HG03354 (cell line): ENCODE measurements around the gene PLPPR1.
A peak's percentile ranks its signal among the peaks of the same experiment; 100 is the strongest.

Experiments used
- ATAC-seq: cut with Tn5 transposase; IDR thresholded peaks from one replicate; pipeline ENCODE4 v1.9.1; 2021; ENCODE audit warnings: mild to moderate bottlenecking; ENCODE audit not compliant: unreplicated experiment, poor library complexity, severe bottlenecking

The PLPPR1 gene

DNA sequence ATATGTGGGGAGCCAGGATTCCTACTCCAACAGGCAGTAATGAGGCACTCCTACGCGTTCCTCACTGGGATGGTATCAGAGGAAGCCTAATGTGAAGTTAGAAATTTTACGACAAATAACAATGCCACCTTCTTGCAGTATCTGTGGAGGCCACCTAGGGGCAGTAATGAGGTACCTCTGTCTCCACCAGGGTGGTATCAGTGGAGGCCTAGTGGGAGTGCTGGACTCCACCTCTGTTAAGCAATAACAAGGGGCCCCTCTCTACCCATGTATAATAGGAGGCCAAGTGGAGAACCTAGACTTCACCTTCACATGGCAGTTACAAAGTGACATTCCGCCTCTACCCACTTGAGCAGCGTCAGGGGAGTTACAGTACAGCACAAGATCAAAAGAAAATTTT, 147.9 kb downstream of the PLPPR1 start:
- peak; percentile 68 for ATAC-seq

DNA sequence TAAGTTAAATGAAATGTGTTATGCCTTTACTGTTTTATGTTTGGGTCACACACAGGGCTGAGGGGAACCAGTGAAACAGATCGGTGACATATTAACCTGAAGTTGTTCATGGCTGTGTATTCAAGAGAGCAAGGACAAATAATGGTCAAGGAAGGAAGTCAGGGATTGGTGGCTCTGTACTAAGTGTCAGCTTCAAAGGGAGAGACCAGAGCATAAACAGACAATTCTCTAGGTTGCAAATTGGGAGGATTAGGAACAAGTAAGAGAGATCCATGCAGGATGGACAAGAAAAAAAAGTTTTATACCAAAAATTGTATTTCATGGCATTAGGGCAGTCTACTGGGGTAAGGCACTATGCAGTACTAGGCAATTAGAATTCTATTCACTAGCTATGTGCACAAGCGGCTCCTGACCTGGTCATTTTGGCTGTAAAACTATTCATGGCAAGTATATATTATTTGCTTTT, 156.3 kb downstream of the PLPPR1 start:
- ATAC-seq: no peak

DNA sequence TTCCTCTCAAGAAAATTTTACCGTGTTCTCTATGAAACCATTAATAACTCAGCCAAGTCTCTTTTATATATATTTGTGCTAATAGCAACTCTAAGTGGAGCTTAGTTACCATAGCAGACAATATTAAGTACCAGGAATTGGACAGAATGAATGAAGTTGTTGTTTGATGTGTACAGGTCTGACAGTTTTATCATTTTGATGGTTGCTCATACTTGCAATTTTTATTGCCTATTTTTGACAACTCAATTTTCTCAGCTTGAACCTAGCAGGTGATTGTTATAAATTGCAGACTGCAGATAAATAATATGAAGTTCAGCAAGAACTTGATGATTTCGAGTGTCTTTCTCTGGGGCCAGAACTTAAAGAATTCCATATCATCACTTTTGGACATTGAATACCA, 163.2 kb downstream of the PLPPR1 start:
- no peak for ATAC-seq

DNA sequence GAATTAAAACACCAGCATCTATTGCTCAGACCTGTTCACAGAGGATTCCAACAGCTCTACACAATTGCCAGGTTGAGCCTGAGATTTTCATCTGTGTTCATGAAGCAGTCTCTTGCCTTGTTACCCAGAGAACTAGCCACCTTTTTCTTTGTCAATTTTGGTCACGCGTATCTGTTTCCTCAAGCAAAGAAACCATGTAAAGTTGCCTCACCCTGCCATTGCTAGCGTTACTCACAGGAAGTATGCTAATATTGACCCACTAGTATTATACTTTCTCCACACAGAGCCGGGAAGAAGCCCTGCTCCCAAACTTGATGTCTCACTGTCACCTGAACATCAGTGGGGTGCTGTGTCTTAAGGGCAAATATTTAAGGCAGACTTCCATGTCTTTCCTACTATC, 168.5 kb downstream of the PLPPR1 start:
- ATAC-seq: no peak

DNA sequence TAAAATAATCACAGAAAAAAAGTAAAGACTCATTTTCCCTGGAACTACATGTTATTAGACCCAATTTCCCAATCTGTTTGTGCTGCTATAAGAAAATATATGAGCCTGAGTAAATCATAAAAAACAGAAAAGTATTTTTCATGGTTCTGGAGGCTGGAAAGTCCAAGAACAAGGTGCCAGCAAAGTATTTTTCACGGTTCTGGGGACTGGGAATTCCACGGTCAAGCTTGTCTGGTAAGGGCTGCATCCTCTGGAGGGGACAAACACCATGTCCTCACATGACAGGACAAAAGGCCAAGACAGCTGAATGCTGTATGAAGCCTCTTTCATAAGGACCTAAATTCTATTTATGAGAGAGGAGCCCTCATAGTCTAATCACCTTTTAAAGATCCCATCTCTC, 172.3 kb downstream of the PLPPR1 start:
- no peak for ATAC-seq

DNA sequence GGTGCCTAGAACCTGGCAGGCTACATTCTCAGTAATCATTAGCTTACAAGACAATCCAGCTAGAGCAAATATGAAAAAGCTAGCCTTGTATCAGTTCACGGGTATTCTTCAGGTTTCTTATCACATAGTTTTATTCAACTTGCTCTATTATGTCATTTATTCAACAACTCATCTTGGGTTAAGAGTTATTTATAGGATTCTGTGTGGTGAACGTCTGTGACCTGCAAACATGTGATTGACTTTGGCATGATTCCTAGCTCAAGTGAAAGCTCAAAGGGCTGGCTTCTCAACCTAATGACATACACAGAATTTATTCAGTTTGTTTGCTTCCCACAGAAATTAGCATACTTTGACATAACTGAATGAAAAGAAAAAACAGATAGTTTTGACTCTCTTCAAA, 173.1 kb downstream of the PLPPR1 start:
- ATAC-seq: no peak

DNA sequence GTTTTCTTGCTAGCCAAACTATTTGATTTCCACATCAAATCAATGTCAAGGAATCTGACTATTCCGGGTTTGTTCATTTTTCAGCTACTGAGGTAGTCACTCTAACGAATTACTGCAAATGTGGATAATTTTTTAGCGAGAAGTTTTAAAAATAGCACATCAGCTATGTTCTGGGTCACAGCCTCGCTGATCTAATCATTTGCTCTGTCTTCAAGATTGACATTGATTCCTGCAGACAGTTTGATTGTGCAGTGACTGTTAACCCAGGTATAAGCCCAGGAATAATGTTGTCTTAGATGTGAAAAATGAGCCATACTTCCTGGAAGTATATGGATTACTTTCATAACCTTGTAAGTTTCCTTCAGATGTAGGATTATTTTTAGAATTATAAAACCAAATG, 181.1 kb downstream of the PLPPR1 start:
- ATAC-seq: no peak

DNA sequence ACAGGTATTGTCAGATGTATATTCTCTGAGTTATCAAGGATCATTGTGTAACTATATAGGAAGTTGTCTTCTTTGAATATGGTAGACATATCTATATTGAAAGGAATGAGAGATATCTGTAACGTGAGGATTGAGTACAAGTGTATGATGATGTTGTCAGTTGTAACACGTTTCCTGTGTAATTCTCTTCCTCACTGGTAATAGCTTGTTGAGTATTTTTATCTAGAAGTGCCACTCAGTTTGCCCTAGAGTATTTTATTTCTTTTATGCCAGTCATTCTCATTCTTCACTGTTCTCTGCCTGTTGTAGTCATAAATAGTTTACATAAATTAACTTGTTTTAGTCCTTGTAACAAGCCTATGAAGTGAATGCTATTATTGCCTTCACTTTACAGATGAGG, 184.1 kb downstream of the PLPPR1 start:
- no peak for ATAC-seq

DNA sequence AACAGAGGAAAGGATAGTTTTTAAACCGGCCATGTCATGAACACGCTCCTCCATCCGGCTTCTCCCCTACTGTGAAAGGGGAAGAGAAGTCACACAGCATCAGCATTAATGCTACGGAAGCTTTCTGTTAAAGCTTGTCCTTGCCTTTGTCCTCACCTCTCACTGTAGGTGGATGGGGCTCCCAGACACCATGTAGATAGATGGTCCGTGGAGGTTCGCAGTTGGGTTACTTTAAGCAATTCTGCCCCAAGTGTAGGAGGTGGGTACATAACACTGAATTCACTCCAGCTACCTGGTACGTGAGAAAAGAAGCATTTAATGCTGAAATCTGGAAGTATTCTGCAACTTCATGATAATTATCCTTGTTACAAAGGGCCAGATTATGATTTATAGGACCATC, 190.5 kb downstream of the PLPPR1 start:
- ATAC-seq: no peak

DNA sequence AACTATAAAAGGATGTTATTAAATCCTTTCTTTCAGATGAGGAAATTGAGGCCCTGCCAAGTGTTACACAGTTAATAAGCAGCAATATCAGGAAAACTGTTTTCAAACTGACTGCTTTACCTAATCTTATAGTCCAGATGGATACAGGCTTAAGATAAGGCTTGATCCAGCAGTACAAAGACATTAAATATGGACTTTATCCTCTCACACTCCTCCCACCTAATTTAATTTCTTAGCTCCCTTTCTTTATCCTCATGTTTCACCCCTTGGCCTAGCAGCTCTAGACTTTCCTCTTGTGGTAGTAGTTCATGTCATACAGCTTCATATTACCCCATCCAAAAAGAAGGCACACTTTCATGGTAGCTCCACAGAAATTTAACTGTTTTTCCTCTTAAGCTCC, 191.8 kb downstream of the PLPPR1 start:
- no peak for ATAC-seq

DNA sequence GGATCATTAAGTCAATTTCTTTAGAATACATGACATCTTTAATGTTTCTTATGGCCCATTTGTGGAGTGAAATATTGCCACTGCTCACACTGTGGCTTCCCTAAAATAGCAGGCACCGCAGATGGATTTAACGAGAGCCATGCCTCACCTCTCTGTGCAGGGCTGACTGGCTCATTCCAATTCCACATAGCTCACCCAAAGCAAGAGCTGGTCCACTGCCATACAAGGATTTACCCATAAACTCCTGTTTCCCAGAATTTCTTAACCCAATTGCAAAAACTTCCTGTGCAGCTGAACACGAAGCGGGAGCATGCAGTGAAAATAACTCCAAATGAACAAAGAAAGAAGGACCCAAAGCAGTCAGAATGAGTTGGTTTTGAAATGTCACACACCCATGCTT, 196.7 kb downstream of the PLPPR1 start:
- ATAC-seq: no peak

DNA sequence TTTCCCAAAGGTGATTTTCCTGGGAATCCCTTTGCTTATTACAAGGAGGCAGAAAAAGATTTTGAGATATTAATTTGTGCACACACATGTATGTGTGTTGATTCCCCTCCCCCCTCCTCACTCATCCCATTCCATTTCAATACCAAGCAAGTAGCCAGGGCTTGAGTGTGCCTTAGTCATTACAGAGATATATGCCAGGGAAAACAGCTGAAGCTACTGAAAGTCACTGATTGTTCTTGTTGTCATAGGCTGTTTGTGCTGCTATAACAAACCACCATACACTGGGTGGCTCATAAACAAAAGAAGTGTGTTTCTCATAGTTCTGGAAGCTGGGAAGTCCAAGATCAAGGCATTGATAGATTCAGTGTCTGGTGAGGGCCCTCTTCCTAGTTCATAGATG, 197.6 kb downstream of the PLPPR1 start:
- ATAC-seq: no peak

DNA sequence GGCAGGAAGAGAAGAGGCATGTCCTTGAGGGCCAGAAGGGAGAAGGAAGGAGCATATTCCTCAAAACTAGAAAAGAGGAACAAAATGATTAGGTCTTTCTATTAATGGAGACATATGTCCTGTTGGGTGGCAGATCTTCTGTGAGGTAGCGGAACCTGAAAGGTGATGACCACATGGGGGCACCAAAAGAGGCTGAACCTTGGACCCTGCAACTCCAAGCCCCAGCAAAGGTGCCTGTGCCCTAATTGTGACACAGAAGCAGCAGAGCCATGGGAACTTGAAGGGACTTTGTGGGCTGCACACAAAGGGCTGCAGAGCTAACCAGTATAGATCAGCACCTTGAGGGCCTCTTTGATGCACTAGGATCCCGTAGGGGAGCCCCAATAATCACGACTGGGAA, 198.3 kb downstream of the PLPPR1 start:
- no peak for ATAC-seq

DNA sequence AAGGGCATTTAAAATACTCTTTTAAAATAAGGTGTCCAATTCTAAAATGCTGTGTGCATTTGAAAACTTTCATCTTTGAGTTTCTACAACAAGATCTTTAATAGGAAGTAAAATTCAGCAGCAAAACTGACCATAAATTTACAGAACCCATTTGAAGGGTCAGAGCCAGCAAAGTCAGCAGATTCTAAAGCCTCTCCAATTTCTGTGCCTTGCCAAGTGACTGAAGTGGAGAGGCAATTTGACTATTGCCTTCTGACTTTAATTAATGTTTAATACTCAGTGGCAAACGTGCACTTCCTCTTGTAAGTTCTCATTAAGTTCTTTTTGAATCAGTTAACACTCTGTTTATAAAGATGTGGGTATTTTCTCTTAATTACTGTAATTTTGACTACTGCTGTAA, 201.1 kb downstream of the PLPPR1 start:
- no peak for ATAC-seq

DNA sequence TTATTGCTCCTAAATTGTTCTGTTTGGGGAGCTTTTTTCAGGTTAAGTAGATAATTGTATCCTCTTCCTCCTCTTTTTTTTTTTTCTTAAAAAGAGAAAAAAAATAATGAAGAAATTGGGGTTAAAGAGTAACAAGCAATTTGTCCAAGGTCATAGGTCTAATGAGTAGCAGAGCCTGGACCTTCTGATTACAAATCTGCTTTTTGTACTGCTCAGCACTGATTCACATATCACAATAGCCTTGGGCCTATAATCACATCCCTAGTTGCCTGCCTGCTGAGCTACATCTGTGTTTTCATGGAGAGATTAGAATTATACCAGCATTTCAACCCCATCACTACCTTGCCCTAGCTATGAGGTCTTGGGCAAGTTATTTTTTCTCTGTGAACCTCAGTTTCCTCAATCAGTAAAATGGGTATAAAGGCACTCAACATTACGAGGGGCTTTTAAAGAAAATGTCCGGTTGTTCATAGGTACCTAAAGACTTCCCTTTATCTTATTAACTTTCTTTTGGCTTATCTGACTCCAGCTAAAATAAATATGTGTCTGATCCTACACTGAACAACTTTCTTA, 204.0 kb downstream of the PLPPR1 start:
- no peak for ATAC-seq

DNA sequence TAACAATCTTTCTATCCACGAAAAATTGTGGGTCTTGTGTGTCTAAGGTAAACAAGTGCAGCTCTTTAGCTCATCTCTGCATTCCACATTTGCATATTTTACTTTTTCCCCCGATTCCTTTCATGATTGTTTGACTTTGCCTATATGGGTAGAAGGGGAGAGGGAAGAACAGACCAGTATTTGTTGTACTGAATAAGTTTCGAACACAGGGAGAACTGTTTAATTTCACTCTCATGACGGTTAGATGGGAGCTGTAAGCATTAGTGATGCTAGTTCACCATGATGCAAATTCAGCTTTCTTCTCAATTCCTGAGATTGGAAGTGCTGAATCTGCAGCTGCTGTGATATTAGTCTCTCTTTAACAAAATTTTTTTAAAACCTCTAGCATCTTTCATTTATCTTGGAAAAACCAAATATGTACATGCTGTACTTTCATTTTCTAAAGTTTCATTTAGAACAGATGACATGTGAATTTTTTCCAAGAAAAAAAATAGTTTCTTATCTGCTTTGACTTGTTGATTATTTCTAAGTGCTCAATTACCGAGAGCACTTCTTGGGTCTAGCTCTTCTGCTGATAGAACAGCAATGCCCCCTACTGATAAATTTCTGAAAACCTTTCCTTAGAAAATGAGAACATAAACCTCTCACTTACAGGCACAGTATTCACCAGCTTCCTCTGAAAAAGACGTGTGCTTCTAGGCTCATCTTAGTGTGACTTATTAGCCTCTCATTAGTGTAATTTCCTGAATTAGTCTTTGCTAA, 206.8 kb downstream of the PLPPR1 start:
- peak; percentile 47 for ATAC-seq

DNA sequence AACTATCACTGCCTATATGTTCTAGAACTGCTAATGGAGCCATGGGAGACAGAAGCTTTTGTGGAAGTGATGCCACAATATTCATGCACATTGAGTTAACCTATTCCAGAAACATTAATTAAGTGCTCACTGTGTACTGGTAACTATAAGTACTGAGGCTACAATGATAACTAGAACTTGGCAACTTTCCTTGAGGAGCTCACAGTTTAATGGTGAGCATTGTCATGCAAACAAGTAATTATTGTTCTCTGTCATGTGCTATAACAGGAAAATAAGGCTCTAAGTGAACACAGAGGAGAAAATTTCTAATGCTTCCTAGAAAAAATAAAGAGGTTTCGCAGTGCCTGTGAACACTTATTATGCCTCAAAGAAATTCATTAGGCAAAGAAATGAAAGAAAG, 214.1 kb downstream of the PLPPR1 start:
- ATAC-seq: no peak

DNA sequence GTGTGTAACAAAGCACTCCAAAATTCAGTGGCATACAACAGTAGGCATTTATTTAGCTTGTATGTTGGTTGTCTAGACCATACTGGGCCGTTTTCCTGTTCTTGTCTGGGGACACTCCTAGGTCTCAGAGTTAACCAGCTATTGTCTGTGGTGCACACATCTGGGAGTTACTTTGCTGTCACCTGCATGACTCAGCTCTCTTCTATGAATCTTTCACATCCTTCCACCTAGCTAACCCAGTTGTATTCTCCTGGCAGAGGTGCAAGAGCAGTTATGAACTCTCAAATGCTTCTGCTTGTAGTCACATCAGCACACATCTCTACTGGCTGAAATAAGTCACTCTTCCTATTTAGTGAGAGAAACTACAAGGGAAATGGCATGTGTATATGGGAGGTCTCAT, 218.2 kb downstream of the PLPPR1 start:
- ATAC-seq: no peak

DNA sequence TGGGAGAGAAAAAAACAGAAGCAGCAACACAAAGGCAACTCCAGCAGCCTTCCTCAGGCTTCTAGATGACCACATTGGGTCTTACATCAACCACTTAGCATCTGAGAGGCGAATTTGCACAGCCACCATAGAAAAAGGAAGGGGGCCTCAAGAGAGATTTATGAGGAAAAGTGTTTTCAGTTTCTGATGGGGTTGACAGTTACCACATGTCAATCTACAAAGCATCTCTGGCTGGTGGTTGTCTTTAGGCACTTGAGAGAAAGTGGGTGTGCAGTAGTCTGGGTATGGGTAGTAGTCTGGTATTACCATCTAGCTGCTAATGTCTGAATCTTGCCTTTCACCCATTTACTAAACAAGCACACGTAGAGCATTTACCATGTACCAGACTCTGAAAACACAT, 218.8 kb downstream of the PLPPR1 start:
- no peak for ATAC-seq

DNA sequence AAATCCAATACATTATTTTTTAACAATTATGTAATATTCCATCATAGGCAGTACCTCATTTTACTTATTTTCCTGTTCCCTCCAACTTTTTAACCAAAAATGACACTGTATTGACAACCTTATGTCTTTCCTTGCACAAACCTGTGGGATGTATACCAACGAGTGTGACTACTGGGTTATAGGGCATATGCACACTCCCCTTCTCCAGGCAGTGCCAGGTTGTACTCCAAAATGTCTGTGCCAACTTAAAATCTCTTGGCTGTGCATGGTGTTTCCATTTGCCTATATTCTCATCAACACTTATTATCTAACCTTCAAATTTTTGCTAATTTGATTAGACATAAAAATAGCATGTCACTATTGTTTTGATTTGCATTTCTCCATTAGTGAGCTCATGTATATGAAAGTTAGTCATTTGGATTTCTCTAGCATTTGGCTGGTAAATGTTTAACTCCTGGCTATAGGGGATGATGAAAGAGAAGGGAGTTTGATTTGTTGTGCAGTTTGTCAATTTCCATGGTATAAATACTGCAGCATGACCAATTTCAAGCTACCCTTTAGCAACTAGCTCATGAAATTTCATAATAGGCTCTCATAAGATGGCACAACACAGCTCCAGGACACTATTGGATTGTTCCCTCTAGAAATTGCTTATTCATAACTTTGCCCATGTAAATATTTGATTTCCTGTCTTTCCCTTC, 226.4 kb downstream of the PLPPR1 start:
- ATAC-seq: no peak

DNA sequence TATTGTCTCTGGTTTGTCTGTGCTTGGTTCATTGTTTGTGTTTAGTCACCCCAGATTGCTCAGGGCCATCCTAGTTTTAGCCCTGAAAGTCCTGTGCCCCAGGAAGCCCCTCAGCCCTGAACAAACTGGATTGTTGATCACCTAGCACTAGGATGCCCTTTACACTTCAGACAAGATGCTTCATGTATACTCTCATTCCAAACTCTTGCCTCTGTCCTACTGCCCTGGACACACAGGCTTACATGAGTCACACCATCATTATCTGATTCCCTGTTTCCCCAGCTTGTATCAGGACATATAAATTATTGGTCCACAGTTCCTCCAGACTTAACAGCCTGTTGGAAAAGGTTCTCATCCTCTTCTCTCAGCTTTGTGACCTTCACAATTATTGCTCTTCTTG, 236.2 kb downstream of the PLPPR1 start:
- no peak for ATAC-seq
